ENCODE results near the gene KLHL42. TPM values are rescaled to one million over a fixed set of nuclear protein-coding genes. Genes with fewer than 3 reads are reported as not detected.

The KLHL42 gene
- polyA plus RNA-seq, 10 donors, result 10.9 to 19.9 (median 14.1) TPM

DNA sequence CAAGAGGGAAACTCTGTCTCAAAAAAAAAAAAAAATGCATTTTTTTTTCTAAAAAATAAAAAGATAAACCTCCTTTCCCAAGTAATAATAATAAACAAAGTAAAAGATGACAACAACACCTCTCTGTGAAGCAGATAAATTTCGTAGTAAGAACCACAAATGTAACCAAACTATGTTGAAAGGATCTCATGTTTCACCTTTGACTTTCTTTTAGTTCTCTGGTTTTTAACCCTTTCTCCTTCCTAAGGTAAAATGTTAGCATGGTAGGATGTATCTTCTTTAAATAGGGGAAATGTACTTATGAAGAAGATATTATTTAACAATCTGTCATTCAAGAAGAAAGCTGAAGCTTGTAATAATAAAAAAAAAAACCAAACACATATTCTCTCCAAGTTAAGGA lies 1.8 kb upstream of the KLHL42 start:
- no peak for DNase-seq

DNA sequence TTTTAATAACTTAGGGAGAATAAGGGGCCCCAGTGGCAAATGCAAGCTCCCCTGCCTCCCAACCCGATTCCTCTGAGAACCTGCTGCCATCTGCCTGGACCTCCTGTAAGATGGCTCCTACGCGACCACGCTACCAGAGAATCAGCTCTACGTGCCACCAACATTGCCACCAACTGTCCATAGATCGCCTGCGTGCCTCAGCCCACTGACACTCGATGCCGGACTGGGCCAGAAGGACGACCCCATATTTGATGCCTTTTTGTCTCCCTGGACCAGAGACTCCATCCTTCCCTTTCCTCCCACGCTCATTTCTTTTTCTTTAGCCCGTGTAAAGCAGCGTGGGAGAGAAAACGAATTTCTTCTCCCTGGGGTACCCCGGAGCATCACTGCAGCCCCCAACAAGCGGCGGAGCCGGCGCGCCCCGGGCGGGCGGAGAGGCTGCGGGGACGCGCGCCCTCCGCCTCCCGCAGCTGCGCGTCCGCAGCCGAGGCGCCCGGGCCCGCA lies 565 bp upstream of the KLHL42 start:
- DNase-seq, result peak in 1 of 3 donors; percentile 83

DNA sequence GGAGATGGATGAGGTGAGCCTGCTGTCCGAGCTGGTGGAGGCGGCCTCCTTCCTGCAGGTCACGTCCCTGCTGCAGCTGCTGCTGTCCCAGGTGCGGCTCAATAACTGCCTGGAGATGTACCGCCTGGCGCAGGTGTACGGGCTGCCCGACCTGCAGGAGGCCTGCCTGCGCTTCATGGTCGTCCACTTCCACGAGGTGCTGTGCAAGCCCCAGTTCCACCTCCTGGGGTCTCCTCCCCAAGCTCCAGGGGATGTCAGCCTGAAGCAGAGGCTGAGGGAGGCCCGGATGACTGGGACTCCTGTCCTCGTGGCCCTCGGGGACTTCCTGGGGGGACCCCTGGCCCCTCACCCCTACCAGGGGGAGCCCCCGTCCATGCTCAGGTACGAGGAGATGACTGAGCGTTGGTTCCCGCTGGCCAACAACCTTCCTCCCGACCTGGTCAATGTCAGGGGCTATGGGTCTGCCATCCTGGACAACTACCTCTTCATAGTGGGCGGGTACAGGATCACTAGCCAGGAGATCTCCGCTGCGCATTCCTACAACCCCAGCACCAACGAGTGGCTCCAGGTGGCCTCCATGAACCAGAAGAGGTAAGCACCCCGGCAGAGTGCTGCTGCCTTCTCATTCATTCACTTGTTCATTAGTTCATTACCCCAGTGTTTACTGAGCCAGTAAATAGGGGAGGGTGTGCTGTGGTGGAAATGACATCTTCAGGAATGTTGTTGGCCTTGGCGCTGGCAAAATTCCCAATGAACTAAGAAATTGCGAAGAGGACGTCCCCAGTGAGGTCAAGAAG lies 777 bp downstream of the KLHL42 start:
- peak; percentile 6 to 32 (median 19) for DNase-seq

DNA sequence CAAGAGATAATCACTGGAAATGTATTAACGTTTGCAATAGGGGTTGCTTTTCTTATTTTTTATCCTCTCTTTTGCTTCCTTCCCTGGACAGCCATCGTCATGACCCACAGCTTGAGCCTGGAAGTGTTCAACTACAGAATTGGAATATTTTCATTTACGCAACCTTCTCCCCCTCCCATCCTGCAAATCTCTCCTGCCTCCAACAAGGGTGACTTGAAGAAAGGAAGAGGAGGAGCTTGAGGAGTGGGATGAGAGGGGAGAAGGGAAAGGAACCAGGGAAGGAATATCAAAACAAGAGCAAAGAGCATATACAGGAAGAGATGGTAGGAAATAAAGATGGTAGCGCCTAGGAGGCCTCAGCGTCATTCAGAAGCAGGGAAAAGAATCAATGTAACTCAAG lies 1.6 kb downstream of the KLHL42 start:
- DNase-seq, result peak in 2 of 3 donors; percentile 16 to 46

DNA sequence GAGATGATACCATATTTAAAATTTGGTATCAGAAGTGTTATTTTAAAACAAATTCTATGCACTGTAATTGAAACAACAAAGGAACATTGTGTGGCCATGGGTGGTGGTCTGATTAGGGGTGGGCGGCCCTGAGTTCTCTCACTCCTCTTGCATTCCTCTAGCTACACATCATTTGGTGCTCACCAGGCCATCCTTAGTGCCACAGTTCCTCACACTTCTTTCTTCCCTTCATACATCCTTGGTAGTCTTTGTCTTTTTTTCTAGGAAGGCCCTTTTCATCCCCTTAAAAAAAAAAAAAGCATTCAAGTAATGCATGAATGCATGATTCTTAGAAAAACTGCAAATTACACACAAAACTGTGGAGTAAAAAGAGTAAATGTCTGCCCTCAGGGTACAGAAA lies 2.4 kb downstream of the KLHL42 start:
- DNase-seq, result no peak

DNA sequence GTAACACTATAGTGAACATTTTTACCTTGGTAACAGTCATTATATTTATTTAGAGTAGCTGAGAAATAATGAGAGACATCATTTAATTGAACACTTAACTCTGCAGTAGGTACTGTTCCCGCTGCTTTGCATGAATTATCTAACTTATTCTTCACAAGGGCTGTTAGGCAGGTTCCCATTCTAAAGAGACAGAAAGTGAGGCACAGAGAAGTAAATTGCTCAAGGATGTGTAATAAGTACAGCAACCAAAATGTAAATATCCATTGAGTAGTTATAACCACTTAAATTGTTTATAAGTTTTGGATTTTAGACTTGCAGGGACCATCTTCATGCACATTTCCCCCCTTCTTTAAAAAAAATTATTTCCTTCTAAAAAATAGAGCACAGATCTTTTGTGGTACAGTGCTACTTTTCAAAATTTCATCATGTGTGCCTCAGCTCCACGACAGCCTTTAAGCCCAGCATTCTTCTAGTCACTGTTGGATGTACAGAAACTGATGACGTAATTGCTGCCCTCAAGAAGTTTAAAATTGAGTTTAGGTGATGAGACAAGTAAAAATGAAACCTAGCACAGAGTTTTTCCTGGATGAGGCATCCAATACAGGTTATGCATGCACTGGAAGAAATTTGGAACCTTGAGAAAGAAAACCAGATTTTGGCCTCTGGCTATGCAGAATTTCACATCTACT lies 6.0 kb downstream of the KLHL42 start:
- DNase-seq, result peak in 1 of 3 donors; percentile 19

DNA sequence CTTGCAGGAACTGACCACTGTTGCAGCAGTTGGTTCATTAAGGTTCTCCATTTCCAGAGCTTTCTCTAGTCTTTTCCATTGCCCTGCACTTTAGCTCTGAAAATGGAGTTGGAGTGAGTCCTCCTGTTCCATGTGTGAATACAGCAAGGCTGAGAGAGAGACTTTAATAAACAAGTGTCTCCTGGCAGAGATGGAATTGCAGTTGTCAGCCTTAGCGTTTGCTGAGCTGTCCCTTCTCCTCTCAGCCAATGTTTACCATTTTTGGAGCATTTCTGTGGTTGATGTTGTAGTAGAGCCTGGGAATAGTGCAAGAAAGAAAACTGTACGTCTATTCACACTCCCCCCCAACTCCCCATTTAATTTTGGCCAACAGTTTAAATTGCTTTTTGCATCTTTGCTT lies 7.5 kb downstream of the KLHL42 start:
- DNase-seq, result no peak

DNA sequence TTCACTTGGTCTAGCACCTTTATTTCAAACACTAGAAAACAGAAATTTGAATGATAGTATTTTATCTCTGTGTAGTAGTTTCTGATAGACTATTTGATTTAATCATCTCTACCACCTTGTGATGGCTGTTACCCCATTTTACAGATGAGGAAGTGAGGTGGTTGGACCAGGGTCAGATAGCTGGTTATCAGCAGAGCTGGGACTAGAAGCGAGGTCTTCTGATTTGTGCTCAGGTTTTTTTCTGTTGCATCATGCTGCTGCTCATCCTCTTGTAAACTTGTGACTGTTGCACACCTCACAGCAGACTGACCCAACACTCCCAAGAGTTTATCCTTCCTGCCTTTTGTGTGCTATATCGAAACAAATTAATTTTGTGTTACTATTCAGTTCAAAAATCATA lies 10.1 kb downstream of the KLHL42 start:
- DNase-seq, result no peak

DNA sequence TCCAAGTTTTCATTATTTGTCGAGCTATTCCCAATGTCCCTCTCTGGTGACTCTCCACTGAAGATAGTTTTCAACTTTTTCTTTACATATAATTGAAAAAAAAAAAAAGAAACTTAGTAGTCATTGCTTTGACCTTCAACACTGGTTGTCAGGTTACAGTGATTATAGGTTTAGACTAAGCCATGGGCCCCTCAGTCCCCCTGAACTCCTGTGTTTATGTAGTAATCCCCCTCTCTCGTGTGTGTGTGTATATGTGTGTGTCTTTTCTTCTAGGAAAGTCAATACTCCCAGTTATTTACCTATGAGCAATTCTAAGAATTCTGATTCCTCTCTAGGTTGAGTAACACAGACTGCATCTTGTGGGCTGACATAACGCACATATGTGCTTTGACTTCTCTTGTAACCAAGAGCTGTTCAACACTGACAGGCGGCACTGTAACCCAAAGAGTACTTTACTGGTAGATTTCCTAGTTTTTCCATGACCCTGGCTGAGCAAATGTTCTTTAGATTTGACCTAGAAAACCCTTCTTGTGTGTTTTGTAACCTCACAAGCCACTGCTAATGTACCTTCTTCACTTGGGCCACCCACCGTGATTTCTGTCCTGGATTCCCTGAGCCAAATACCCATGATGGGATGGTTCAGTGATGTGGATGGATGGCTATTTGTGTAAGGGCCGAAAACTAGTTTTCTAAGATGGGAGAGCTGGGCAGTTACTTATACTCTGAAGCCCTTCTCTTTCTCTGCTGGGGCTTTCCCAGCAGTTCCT lies 15.0 kb downstream of the KLHL42 start:
- DNase-seq, result no peak

DNA sequence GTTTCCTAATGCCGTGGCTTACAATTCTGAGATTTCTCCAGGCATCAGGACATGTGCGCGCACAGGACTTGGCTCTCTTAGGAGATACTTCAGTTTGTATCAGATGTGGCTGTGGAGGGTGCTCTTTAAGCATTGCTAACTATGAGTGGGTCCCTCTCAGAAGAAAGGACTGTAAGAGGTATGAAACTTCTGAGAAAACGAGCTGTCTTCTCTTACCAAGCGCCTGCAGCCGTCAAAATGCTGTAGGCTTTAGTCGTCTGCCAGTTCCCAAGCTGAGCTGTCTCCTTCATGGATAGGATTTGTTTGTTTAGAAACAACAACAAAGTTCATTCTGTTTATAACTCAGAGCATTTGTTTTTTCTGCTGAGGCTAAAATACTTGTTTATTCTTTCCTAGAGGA lies 16.1 kb downstream of the KLHL42 start:
- no peak for DNase-seq

DNA sequence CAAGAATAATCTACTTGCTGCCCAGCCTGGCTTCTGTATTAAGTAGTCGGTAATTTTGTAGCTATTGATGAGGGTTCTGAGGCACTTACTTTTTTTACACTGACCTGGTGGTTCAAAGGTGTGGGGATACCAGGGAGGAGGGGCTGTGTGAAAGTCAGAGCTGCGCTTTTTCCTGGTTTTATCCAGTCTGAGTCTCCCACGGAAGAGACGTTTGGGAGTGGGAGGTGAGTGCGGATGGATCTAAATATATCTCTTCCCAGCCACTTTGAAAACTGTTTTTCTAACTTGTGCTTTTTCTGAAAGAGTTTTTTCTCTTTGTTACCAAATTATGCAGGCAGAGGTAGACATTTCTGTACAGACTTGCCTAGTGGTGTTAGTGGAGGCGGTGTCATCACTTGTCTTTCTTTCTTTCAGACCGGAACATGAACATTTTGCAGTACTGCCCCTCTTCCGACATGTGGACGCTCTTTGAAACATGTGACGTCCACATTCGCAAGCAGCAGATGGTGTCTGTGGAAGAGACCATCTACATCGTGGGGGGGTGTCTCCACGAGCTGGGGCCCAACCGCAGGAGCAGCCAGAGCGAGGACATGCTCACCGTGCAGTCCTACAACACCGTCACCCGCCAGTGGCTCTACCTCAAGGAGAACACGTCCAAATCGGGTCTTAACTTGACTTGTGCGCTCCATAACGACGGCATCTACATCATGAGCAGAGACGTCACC lies 17.4 kb downstream of the KLHL42 start:
- DNase-seq, result no peak

DNA sequence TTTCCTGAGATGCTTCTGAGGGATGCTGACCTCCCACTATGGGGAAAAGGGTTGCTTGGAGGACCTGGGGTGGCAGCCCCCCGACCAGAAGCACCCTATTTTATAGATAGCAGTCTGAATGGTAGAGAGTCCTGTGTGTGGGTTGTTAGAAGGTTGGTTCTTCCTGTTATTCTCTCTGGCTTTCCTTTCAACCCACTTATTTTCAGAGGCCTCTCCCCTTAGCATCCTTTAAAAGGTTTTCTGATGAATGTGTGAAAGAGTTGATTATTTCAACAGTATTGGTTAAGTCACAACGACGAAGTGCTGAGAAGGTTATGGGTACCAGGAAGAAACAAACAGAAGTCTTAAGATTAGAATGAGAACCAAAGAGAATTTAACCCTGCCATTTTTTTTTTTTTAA lies 20.8 kb downstream of the KLHL42 start:
- DNase-seq, result no peak

DNA sequence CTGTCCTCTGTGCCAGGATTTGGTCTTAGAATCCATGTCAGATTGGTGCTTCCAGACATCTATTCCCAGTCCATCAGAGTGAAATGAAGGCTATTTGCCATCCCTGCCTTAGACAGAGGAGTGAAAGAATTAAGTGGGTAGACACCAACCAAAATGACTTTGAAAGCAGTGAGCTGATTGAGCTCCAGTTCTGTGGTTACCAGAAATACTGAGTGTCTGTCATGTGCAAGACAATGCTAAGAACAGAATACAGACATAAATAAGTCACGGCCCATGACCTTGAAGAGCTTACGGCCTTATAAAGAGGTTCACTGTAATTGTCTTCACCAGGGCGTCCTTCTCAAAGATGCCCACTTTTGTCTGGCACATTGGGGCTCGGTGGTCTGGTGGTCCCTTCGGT lies 21.6 kb downstream of the KLHL42 start:
- no peak for DNase-seq

DNA sequence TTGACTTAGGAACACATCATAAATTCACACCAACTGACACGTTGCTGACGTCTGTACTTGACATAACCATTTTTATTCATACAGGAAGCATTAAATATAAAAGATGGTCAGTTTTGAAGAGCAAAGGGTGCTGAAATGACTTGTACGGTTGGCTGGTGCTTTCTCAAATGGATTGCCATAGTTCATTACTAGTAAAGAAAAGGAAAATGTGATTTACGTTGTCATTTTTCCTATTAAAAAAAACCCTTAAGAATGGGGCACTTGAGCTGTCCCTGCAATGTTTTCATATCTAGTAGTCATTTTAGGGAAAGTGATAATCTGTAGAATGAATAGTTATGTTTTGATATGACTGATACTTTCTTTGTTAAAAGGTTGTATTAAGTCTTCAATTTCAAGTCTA lies 22.5 kb downstream of the KLHL42 start:
- DNase-seq, result no peak

DNA sequence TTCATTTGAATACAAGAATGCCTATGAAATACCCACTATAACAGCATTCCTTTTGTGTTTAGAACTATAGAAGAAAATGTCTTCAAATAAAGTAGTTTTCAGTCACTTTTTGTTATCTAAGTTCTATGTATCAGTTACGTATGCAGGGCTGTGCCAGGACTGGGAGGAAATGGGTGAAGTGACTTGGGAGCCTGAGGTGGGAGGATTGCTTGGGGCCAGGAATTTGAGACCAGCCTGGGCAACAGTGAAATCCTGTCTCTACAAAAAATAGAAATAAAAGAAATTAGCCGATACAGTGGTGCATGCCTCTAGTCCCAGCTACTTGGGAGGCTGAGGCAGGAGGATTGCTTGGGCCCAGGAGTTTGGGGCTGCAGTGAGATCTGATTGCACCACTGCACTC lies 22.9 kb downstream of the KLHL42 start:
- DNase-seq, result no peak

DNA sequence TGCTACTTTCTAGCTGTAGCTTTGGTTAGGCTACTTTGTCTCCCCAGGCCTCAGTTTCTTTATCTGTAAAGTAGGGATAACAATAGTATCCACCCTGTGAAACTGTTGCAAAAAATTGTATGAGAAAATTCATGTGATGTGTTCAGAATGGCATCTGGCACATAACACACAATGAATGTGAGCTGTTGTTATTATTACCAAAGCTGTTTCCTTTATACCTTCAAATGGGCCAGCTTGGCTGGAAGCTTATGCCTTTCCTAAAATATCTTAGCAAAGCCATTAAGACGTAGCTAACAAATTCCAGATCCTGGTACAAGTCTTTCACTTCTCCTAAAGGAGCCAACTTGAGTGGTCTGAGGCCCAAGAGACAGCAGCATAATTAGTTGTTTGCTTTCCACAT lies 25.2 kb downstream of the KLHL42 start:
- no peak for DNase-seq

DNA sequence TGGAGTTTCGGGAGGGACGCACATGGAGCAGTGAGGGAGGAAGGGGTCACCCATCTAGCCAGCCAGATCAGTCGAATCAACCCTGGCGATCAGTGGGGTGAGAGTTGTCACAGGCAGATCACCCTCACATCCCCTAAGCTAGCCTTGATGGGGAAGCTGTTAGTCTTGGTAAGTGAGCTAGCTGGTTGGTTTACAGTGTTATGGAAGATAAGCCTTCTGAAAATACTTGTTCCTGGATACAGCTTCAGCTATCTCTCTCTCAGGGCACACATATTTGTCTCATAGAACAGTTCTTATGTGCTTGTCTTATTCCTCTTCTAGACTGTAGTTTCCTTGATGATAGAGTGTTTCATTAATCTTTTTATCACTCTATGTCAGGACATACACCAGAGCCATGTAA lies 26.2 kb downstream of the KLHL42 start:
- no peak for DNase-seq

DNA sequence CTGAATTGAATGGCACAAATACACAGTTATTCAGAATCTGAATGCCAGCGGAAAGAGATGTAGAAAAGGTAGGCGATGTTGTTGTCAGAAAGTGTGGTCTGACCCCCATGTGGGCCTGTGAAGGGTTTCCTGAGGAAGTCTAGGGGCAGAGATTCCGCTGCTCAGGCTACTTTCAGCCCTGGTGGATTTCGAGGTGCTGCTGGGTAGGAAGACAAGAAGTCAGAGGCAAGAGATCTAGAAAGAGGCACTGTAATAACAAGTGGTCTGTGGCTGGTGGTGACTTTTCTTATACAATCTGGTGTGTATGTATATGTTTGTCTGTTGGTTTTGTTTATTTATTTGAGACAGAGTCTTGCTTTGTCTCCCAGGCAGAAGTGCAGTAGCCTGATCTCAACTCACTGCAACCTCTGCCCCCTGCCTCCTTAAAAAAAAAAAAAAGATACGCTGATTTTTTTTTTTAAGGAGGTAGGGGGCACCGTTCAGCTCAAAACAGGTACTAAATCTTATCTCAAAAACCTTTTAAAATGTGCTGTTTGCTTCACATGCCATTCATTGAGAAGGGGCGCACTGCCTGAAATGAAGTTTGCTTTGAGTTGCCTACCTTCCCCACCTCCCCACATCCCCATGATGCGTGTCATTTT lies 27.1 kb downstream of the KLHL42 start:
- DNase-seq, result no peak

DNA sequence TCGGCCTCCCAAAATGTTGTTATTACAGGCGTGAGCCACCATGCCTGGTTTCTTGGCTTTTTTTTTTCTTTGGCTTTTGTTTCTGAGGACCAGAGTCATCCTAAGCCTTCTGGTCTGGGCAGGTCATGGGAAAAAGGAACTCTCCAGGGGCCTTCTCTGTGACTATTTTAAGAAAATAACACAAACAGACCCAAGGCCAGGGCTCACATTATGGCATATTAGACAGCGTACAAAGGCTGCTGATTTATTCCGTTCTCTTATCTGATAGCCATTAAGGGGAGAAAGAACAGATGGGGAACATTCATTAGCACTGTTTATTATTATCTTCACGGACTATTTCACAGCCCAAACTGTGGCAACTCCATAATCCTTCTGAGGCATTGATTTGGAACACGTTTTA lies 28.8 kb downstream of the KLHL42 start:
- no peak for DNase-seq

DNA sequence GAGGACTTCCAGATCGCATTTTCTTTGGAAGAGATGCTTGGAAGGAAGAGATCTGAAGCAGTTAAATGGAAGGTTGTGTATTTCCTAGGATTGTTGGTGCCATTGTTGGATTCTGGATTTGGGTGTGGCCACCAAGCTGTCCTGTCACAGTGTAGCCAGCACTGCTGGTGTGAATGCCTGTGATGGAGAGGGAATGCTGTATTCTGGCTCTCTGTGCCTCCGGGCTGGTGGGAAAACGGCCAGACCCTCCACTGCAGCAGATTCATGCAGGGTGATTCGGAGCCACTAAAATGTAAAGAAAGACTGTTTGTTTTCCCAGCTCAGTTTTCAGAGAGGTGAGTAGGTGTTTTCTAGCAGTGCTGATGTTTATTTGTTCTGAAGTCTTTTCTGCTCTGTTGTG lies 30.7 kb downstream of the KLHL42 start:
- peak in 1 of 3 donors; percentile 21 for DNase-seq

DNA sequence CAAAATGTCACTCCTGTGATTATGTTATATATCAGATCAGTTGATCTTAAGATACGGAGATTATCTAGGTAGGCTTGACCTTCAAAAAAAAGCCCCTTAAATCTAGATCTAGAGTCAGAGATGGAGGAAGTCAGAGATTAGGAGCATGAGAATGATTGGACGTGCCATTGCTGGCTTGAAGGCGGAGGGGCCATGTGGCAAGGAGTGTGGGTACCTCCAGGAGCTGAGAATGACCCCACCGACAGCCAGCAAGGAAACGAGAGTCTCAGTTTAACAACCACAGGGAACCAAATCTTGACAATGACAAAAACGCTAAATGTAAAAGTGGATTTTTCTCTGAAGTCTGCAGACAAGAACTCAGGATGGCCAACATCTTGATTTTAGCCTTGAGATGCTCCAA lies 32.5 kb downstream of the KLHL42 start:
- DNase-seq, result no peak

Data from muscle of back (tissue), 11 donors.